Fibroblast of skin of scalp (primary cell): Measurements from ENCODE around the gene POLL.

Experiments
- DNase-seq: peaks from one replicate; pipeline ENCODE4 v3.0.0-alpha.2; 2013

POLL gene

GRCh38 chr10:101573885-101574753 lies 13.9 kb downstream of the POLL start:
- no peak for DNase-seq

- no peak for DNase-seq
These were observed 15.3 kb downstream of the POLL start for GRCh38 chr10:101572785-101573184.

- no peak for DNase-seq
These were observed 15.9 kb downstream of the POLL start for GRCh38 chr10:101572126-101572525.

GRCh38 chr10:101571271-101571925 lies 16.7 kb downstream of the POLL start:
- DNase-seq: no peak

- DNase-seq: no peak
These were observed 17.4 kb downstream of the POLL start for GRCh38 chr10:101570428-101571270.

- peak; percentile 69 for DNase-seq
These were observed 18.2 kb downstream of the POLL start for GRCh38 chr10:101569622-101570427.

- DNase-seq: no peak
These were observed 18.8 kb downstream of the POLL start for GRCh38 chr10:101569323-101569621.

GRCh38 chr10:101568054-101568745 lies 19.9 kb downstream of the POLL start:
- no peak for DNase-seq

- DNase-seq: no peak
These were observed 20.7 kb downstream of the POLL start for GRCh38 chr10:101567165-101568006.

GRCh38 chr10:101566333-101567164 lies 21.5 kb downstream of the POLL start:
- DNase-seq: peak; percentile 24

- DNase-seq: no peak
These were observed 22.1 kb downstream of the POLL start for GRCh38 chr10:101565936-101566332.

- DNase-seq: no peak
These were observed 22.6 kb downstream of the POLL start for GRCh38 chr10:101565370-101565900.

GRCh38 chr10:101564490-101564991 lies 23.5 kb downstream of the POLL start:
- DNase-seq: no peak

GRCh38 chr10:101563497-101564040 lies 24.5 kb downstream of the POLL start:
- no peak for DNase-seq

GRCh38 chr10:101563007-101563406 lies 25.1 kb downstream of the POLL start:
- no peak for DNase-seq

GRCh38 chr10:101562231-101562630 lies 25.8 kb downstream of the POLL start:
- no peak for DNase-seq

- DNase-seq: no peak
These were observed 26.8 kb downstream of the POLL start for GRCh38 chr10:101561068-101561915.
